ENCODE measurements around the gene FADS1. TPM values are rescaled to one million over a fixed set of nuclear protein-coding genes. Genes with fewer than 3 reads are reported as not detected.

FADS1 gene
- total and polyA plus RNA-seq, 2 of the 13 experiments (the other 11 are each of a cell fraction or from before 2014, with no cell fraction given) = 91.8 to 108 TPM

GRCh38 chr11:61816736-61817455 lies at the start of gene FADS1 (continued):
- peak; percentile 87; the same call in 1 of the 2 replicates for TF ChIP-seq ZNF318 (CRISPR knock-in tag; IDR thresholded peaks at IDR 0.05)
- no peak for TF ChIP-seq ZNF562 (CRISPR knock-in tag; IDR thresholded peaks at IDR 0.05; ENCODE audit: borderline replicate concordance)
- no peak for TF ChIP-seq MEF2D (CRISPR knock-in tag; IDR thresholded peaks at IDR 0.05)
- TF ChIP-seq ZNF710 (CRISPR knock-in tag; IDR thresholded peaks at IDR 0.05; ENCODE audit: borderline replicate concordance) = peak; percentile 92
- TF ChIP-seq RXRA (CRISPR knock-in tag; IDR thresholded peaks at IDR 0.05) = peak; percentile 55; the same call in 1 of the 2 replicates
- 0 out of 2 replicates have a peak, but pooled peaks have one; percentile 68 for TF ChIP-seq ZNF12 (CRISPR knock-in tag; IDR thresholded peaks at IDR 0.05)
- TF ChIP-seq ATAD3A (CRISPR knock-in tag; IDR thresholded peaks at IDR 0.05) = no peak
- no peak for TF ChIP-seq GLMP (CRISPR knock-in tag; IDR thresholded peaks at IDR 0.05; ENCODE audit: borderline replicate concordance)
- TF ChIP-seq ZBTB46 (CRISPR knock-in tag; IDR thresholded peaks at IDR 0.05; ENCODE audit: borderline replicate concordance) = 0 out of 2 replicates have a peak, but pooled peaks have one; percentile 64
- TF ChIP-seq ZNF331 (CRISPR knock-in tag; IDR thresholded peaks at IDR 0.05) = peak; percentile 55; the same call in 1 of the 2 replicates
- TF ChIP-seq ZGPAT (CRISPR knock-in tag; IDR thresholded peaks at IDR 0.05) = peak; percentile 93
- TF ChIP-seq ZNF883 (CRISPR knock-in tag; IDR thresholded peaks at IDR 0.05; ENCODE audit: not compliant biosample characterization) = peak; percentile 64
- TF ChIP-seq KDM5A (IDR thresholded peaks at IDR 0.05; ENCODE audit: borderline replicate concordance, low read length) = no peak; the same call in 1 of the 2 replicates

Measured in HepG2 (cell line).